ENCODE data around the gene INCA1. TPM values are rescaled to one million over a fixed set of nuclear protein-coding genes. Genes with fewer than 3 reads are reported as not detected.
A peak's percentile ranks its signal among the peaks of the same experiment; 100 is the strongest.

The INCA1 gene

GRCh38 chr17:4939546-4939795 lies 57.9 kb downstream of the INCA1 start:
- Histone ChIP-seq H3K27me3 (ENCODE audit: insufficient read depth, poor library complexity, severe bottlenecking) (no peaks in the 10 kb centered on the region), H3K27ac (replicated peaks) (peak overlapping the region; percentile 86), H3K4me3 (replicated peaks; ENCODE audit: insufficient read depth, low read length) (peak overlapping the region; percentile 55)
- DNase-seq (ENCODE audit: low read depth in 1 of 2, low spot score in 1 of 2), result peak in 1 of 2 experiments; percentile 11
- TF ChIP-seq SPI1 (IDR thresholded peaks at IDR 0.05; ENCODE audit: borderline replicate concordance, low read depth) (no peak), CTCF (IDR thresholded peaks at IDR 0.05; ENCODE audit: insufficient read depth, low read length) (no peak), GABPA (IDR thresholded peaks at IDR 0.05; ENCODE audit: low read depth) (no peak), REST (IDR thresholded peaks at IDR 0.05; ENCODE audit: insufficient replicate concordance, low read depth) (no peak), POLR2AphosphoS5 (IDR thresholded peaks at IDR 0.05; ENCODE audit: low read depth) (no peak)

- peak overlapping the region; percentile 55 for H3K4me3 ChIP-seq (replicated peaks; ENCODE audit: insufficient read depth, low read length)
- no peaks in the 10 kb centered on the region for H3K27me3 ChIP-seq (ENCODE audit: insufficient read depth, poor library complexity, severe bottlenecking)
- no peak for DNase-seq (ENCODE audit: low read depth in 1 of 2, low spot score in 1 of 2)
- TF ChIP-seq SPI1 (IDR thresholded peaks at IDR 0.05; ENCODE audit: borderline replicate concordance, low read depth), result no peak
- no peak for TF ChIP-seq POLR2AphosphoS5 (IDR thresholded peaks at IDR 0.05; ENCODE audit: low read depth)
- TF ChIP-seq GABPA (IDR thresholded peaks at IDR 0.05; ENCODE audit: low read depth), result no peak
- no peak for TF ChIP-seq CTCF (IDR thresholded peaks at IDR 0.05; ENCODE audit: insufficient read depth, low read length)
- no peak for TF ChIP-seq REST (IDR thresholded peaks at IDR 0.05; ENCODE audit: insufficient replicate concordance, low read depth)
- H3K27ac ChIP-seq (replicated peaks), result peak overlapping the region; percentile 86
These were observed 58.4 kb downstream of the INCA1 start for GRCh38 chr17:4938688-4939545.

Small RNAs within 50 kb of the gene (microRNA-seq; reads per million reads assigned to microRNA genes)
- gene MIR6864 (not detected), gene MIR6865 (not detected)
